CD4-positive, alpha-beta T cell treated with Interleukin-6 for 4 hours (primary cell): ENCODE data around the gene TRAK1.

ENCODE experiments used
- DNase-seq: peaks from one replicate; pipeline ENCODE4 v3.0.0-alpha.2; 2020; ENCODE audit warnings: mixed read lengths

Gene TRAK1

DNA sequence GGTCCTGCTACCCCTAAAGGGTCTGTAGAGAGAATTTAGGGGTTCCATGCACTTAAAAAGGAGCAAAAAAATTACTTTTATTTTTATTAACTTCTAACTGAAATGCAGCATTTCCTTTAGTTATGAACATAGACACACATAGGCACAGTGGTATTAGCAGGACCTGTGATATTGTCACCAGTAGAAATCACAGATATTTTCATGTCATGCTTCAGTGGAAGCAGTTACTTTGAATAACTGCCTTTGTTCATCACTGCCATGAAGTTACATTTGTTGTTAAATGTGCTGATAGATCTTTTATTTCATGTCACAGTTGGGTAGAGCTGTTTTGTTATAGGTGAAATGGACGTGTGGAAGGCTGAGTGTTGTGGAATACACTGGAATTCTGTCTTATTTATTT is 37.4 kb downstream of the TRAK1 start:
- DNase-seq, result no peak

- DNase-seq, result no peak
Measured at GRCh38 chr3:42129014-42129953, 38.1 kb downstream of the TRAK1 start.

DNA sequence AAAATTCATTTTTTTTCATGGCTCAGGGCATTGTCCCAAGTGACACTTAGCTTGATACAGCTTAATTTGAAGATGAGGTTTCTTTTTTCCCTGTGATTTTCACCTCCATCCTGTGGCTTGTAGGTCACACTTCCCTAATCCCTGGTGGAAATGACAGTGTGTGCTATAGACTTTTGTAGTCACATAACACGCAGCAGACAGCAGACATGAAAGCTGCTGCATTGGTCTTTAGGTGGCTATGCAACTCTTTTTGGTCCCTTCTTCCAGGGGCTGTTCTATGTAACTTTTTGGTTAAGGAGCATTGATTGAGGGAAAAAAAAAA is 38.8 kb downstream of the TRAK1 start:
- DNase-seq, result no peak

DNA sequence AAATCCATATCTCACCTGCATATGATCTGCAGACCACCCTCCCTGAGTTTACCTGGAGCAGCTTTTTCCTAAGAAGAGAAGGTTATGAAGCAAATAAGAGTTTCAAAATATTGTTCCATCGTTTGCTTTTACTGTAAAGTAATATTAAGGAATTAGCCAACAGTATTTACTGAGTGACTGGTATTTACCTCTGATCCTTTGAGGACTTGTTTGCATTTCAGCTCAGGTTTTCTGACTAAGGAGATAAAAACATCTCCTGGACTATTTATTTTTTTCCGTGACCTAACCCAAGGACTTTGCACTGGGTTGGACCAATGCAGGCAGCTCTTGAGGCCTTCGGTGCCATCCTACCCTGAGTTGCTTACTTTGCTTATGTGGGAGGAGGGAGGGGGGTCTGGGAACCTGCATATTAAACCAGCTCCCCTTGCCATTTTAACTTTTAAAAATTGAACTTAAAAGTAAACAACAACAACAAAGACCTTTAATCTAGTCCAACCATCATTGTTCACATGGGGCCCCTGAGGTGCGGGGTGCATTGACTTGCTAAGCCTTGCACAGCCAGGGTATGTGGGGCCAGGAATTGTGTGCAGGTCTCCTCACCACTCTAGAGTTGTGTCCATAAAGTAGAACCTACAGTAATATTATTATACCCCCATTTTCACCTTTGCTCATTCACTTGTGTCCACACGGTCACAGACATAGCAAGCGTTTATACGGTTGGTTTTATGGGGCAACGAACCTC is 39.3 kb downstream of the TRAK1 start:
- no peak for DNase-seq

- no peak for DNase-seq
Measured at GRCh38 chr3:42133500-42134298, 42.5 kb downstream of the TRAK1 start.

- no peak for DNase-seq
Measured at GRCh38 chr3:42134867-42135464, 43.8 kb downstream of the TRAK1 start.

GRCh38 chr3:42139621-42140453 is 48.7 kb downstream of the TRAK1 start:
- no peak for DNase-seq

DNA sequence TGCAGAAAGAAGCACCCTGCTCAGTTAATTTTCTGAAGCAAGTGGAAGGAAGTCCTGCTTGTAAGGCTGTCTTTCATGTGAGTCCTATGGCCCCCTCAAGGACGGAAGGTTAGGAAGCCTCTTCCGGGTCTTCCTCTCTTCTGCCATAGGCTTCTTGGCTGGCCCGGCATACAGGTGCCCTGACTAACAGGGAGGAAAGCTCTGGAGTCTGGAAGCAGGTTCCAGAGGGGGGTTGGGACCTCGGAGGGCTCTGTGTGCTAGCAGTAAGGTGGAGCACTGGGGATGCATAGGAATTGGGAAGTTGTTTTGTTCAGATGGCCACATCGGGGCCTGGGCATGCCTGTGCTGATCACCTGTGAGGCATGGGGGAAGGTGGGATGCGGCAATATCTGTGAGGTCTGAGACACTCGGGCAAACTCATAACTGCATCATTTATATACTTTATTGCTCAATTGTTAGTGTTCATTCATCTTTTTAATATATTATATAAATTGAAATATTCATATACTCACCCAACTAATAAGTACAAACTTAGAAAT is 49.6 kb downstream of the TRAK1 start:
- no peak for DNase-seq

GRCh38 chr3:42143440-42143839 is 52.3 kb downstream of the TRAK1 start:
- DNase-seq, result no peak

DNA sequence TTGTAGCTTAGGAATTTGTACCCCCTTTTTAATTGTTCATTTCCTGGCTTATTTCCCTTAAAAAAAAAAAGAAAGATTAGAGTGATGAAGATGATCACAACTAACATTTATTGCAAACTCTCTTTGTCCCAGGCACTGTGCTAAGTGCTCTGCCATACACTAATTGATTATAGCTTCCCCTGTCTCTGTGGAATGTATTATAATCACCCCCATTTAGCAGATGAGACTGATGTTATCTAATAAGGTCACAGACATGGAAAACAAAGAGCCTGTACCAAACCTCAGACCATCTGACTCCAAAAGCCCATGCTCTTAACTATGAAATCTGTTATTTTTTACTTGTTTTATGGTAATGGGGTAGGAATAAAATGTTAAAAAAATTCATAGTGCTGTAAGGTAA is 53.1 kb downstream of the TRAK1 start:
- no peak for DNase-seq

DNA sequence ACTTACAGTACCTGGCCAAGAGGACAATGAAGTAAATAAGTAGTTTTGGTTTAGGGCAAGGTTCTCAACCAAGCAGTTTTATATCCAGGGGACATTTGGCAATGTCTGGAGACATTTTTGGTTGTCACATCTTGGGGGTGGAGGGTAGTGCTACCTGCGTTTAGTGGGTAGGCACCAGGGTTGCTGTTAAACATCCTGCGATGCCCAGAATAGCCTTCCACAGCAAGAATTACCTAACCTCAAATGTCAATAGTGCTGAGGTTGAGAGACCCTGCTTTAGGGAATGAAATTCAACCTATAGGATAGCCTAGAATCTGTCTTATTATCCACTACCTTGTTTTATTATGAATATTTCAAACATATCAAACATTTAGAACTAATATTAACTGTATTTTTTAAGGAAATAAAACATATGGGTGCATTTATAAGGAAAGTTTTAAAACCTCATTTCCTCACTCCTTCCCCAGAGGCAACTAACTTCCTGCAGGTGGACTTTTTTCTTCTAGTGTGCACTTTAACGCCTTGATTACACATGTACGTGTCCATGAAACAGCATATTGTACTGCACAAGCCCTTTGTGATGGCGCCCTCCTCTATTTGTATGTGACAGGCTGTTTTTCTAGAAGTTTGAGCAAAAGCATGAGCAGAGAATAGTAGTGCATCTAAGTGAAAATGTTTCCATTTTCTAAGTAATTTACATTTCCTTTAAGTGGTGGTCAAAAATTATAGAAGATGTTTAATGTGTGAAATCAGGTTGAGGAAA is 57.1 kb downstream of the TRAK1 start:
- no peak for DNase-seq

DNA sequence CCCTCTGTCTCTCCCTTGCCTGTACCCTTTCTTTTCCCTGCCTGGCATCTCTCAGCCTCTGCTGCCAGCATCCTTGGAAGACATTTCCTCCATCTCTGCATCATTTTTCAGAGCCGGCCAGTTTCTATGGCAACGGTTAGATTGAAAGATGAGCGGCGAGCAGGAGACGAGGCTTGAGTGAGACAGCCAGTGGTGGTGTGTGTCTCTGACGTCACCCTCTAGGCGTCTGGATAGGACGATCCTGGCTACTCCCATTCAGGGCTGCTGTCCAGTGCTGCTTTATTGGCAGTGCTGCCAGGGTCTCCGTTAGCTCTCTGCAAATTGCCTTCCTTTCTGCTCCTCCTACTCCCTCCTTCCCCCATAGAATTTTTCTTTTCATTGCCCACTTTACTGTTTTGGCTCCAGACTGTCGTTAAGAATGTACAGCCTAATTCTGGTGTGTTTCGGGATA is 57.9 kb downstream of the TRAK1 start:
- DNase-seq, result no peak

DNA sequence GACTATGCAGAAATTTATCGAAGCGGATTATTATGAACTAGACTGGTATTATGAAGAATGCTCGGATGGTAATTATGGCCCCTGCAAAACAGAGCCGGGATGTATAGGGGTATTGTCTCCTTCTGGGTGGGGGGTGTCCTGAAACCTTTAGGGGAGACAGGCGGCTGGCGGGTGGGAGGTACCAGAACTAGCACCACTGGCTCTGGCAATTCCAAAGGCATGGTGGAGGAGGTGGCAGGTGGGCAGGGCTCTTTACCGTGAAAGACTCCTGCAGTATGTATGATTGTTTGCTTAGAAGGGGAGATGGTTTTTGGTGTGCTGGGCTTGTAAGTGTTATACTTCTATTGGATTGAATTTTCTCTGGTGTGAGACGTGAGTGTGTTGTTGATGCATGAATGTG is 58.4 kb downstream of the TRAK1 start:
- DNase-seq, result no peak

DNA sequence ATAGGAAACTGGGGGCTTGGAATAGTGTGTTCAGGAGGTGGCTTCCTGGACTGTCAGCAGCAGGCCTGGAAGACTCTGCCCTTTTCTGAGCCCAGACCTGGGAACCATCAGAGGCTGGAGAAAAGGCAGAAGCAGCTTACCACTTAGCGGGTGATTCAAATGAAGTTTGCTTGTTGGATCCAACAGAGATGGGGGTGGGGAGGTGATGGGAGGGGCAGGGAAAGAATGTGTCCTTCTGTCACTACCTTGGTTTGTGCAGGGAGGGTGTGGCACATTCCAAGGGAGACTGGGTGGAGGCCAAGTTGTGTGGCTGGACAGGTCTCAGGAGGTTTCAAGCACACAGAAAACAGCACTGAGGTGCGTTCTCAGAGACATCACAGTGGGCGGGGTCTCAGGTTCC is 58.8 kb downstream of the TRAK1 start:
- DNase-seq, result no peak

DNA sequence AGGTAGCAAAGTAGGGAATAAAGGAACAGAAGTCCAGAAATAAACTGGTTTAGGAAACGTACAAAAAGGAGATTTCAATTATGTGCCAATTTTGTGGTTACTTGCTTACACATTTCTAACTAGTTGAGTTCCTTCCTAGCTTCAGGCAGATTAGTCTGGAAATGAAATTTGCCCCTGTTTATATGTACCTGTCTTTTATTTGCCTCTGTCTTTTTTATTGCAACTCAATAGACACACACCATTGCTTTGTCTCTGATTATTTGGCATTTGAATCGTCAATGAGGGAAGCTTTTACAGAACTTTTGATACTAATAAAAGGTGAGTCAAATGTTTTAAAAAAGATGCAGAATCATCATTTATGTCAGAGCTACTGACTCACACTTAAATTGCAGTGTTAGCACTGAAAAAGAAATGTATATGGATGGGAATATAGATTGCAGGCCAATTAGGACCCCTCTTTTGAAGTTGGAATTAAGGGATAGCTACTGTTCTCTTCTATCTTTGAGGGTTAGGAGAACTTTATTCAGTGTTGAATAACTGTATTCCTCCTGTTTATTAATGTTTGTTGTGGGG is 60.5 kb downstream of the TRAK1 start:
- no peak for DNase-seq

DNA sequence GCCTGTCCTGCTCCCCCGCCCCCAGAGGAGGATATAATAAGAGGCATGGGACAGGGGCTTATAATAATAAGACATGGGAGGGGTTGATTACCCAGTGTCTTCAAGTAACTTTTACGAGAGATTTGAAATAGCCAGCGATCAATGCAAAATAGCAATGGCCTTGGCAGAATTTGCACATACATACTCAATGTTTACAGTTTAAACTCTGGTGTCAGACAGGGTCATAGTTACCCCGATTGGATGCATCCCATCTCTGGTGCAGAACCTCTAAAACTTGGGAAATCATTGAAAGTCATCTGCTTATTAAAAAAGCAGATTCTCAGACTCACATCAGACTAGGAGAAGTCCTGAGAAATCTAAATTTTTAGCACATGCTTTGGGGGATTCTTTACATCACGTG is 61.0 kb downstream of the TRAK1 start:
- no peak for DNase-seq

- no peak for DNase-seq
Measured at GRCh38 chr3:42153039-42153438, 61.9 kb downstream of the TRAK1 start.

DNA sequence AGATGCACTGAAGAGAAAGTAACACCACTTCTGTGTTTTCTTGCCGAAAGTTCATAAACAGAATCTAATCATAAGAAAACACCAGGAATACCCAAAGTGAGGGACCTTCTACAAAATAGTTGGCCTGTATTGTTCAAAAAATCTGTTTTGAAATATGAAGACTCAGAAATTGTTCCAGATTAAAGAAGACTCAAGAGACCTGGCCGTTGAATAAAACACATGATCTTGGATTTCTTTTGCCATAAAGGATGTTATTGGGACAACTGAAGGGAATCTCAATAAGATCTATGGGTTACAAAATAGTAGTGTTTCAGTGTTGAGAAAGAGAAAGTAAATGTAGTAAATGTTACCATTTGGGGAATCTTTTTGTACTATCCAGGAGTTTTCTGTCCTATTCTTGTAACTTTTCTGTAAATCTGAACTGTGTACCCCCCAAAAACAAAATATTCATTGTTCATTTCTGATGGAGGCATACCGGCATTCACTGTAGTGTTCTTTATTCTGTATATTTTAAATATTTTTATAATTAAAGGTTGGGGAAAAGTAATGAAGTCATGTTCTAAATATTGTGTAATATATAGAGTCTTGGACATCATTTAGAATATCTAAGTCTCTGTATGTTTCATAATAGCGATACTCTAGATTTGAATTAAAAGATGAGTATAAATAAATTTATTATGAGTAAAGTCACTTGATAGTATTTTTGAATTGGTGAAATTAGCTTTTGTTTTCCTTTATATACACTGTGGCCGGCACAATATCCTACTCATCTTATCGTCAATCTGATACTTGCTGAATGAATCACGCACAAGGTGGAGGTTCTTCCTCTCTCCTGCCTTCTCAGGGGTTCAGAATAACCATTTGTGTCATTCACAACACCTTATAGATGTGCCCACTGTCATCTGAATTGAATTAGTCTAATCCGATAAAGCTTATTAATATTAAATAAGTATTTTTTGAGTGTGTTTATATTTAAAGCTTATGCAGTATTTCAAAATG is 66.7 kb downstream of the TRAK1 start:
- no peak for DNase-seq

DNA sequence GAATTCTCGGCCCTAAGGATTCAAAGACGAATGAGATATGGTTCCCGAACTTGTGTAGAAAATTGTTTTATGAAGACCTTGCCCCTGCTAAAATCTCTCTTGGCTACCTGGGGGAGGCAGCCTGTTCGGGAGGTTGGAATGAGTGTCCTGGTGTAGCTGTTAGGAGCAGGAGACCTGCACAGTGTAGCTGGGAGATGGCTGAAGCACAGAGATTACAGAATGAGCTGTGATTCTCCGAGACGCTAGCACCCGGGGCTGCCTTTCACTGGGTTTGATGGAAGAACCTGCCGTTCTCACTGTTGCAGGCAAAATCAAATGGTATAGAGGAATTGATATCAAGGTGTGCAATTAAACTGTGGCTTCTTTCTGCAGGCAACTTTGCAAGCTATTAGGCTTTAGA is 68.0 kb downstream of the TRAK1 start:
- DNase-seq, result no peak
